GM23338 (cell line): Measurements from ENCODE around the gene IGFBP5.

Experiments used
- CREB1 ChIP-seq: fragments of 250-450 bp; sonication (Bioruptor Pico); IDR thresholded peaks from 2 replicates; pipeline ENCODE4 v1.5.0; 2020; ENCODE audit warnings: low read depth, mild to moderate bottlenecking, moderate library complexity
- EZH2 ChIP-seq: fragments of 200-600 bp; sonication (generic); IDR thresholded peaks from one replicate; pipeline ENCODE4 v1.8.0; 2017; ENCODE audit warnings: antibody characterized with exemption, mild to moderate bottlenecking, low read depth; ENCODE audit not compliant: unreplicated experiment
- EZH2phosphoT487 ChIP-seq: fragments of 200-600 bp; sonication (generic); IDR thresholded peaks from one replicate; pipeline ENCODE4 v1.8.1; 2018; ENCODE audit warnings: antibody characterized with exemption; ENCODE audit not compliant: unreplicated experiment
- JUNB ChIP-seq: IDR thresholded peaks from one replicate; pipeline ENCODE4 v1.6.1; 2016; ENCODE audit warnings: antibody characterized with exemption; ENCODE audit not compliant: unreplicated experiment
- POLR2AphosphoS5 ChIP-seq: IDR thresholded peaks from 2 replicates; pipeline ENCODE4 v1.6.1; 2016; ENCODE audit warnings: antibody characterized with exemption, low read depth
- ZNF114 ChIP-seq: fragments of 250-450 bp; sonication (Bioruptor Pico); IDR thresholded peaks from 2 replicates; pipeline ENCODE4 v1.5.0; 2020; ENCODE audit warnings: mild to moderate bottlenecking, moderate library complexity
- ZNF331 ChIP-seq: fragments of 250-450 bp; sonication (Bioruptor Pico); IDR thresholded peaks from 2 replicates; pipeline ENCODE4 v1.5.0; 2020; ENCODE audit warnings: low read depth, mild to moderate bottlenecking, moderate library complexity
- TF ChIP-seq, protein P1 (sequence below), 2 experiments: fragments of 200-600 bp in 1 of 2; sonication (generic) in 1 of 2; conservative IDR thresholded peaks; 2 replicates each; pipeline versions ENCODE4 v1.5.1 to v1.6.1; 2016 to 2017; ENCODE audit warnings: antibody characterized with exemption in 2 of 2, low read depth in 2 of 2, mild to moderate bottlenecking in 2 of 2, moderate library complexity in 1 of 2
- TF ChIP-seq, protein P2 (sequence below): IDR thresholded peaks from 2 replicates; pipeline ENCODE4 v1.6.1; 2016; ENCODE audit warnings: antibody characterized with exemption
- TF ChIP-seq, protein P3 (sequence below): IDR thresholded peaks from one replicate; pipeline ENCODE4 v1.6.1; 2018; ENCODE audit warnings: antibody characterized with exemption; ENCODE audit not compliant: unreplicated experiment

DNA sequence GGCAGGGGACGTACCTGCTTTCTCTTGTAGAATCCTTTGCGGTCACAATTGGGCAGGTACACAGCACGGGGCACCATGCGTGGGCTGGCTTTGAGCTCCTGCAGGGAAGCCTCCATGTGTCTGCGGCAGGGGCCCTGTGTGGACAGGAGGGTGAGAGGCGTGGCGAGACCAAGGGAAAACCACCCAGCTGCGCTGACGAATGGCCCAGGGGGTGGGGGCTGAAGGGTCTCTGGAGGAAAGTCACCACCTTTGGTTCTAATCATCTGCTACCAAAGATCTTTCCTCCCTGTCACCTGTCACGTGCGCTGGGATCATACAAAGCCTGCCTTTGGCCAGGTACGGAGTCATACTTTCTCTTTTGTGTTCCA lies 17.3 kb downstream of the IGFBP5 start:
- TF ChIP-seq EZH2phosphoT487 = no peak
- TF ChIP-seq, protein P1, sequence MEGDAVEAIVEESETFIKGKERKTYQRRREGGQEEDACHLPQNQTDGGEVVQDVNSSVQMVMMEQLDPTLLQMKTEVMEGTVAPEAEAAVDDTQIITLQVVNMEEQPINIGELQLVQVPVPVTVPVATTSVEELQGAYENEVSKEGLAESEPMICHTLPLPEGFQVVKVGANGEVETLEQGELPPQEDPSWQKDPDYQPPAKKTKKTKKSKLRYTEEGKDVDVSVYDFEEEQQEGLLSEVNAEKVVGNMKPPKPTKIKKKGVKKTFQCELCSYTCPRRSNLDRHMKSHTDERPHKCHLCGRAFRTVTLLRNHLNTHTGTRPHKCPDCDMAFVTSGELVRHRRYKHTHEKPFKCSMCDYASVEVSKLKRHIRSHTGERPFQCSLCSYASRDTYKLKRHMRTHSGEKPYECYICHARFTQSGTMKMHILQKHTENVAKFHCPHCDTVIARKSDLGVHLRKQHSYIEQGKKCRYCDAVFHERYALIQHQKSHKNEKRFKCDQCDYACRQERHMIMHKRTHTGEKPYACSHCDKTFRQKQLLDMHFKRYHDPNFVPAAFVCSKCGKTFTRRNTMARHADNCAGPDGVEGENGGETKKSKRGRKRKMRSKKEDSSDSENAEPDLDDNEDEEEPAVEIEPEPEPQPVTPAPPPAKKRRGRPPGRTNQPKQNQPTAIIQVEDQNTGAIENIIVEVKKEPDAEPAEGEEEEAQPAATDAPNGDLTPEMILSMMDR (conservative IDR thresholded peaks at IDR 0.05; ENCODE audit: low read depth in 2 of 2) = no peak
- no peak for TF ChIP-seq JUNB
- no peak for TF ChIP-seq POLR2AphosphoS5
- TF ChIP-seq EZH2 = no peak
- no peak for TF ChIP-seq CREB1 (CRISPR knock-in tag)
- TF ChIP-seq, protein P2, sequence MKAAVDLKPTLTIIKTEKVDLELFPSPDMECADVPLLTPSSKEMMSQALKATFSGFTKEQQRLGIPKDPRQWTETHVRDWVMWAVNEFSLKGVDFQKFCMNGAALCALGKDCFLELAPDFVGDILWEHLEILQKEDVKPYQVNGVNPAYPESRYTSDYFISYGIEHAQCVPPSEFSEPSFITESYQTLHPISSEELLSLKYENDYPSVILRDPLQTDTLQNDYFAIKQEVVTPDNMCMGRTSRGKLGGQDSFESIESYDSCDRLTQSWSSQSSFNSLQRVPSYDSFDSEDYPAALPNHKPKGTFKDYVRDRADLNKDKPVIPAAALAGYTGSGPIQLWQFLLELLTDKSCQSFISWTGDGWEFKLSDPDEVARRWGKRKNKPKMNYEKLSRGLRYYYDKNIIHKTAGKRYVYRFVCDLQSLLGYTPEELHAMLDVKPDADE = no peak
- no peak for TF ChIP-seq ZNF331 (CRISPR knock-in tag)
- TF ChIP-seq, protein P3, sequence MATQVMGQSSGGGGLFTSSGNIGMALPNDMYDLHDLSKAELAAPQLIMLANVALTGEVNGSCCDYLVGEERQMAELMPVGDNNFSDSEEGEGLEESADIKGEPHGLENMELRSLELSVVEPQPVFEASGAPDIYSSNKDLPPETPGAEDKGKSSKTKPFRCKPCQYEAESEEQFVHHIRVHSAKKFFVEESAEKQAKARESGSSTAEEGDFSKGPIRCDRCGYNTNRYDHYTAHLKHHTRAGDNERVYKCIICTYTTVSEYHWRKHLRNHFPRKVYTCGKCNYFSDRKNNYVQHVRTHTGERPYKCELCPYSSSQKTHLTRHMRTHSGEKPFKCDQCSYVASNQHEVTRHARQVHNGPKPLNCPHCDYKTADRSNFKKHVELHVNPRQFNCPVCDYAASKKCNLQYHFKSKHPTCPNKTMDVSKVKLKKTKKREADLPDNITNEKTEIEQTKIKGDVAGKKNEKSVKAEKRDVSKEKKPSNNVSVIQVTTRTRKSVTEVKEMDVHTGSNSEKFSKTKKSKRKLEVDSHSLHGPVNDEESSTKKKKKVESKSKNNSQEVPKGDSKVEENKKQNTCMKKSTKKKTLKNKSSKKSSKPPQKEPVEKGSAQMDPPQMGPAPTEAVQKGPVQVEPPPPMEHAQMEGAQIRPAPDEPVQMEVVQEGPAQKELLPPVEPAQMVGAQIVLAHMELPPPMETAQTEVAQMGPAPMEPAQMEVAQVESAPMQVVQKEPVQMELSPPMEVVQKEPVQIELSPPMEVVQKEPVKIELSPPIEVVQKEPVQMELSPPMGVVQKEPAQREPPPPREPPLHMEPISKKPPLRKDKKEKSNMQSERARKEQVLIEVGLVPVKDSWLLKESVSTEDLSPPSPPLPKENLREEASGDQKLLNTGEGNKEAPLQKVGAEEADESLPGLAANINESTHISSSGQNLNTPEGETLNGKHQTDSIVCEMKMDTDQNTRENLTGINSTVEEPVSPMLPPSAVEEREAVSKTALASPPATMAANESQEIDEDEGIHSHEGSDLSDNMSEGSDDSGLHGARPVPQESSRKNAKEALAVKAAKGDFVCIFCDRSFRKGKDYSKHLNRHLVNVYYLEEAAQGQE = no peak
- TF ChIP-seq ZNF114 (CRISPR knock-in tag) = no peak
